SK-N-DZ (cell line): ENCODE data around the gene RXRB.

Source experiments
- DNase-seq: peaks from one replicate; pipeline ENCODE4 v3.0.0-alpha.2; 2015; ENCODE audit warnings: low spot score

Gene RXRB

GRCh38 chr6:33176906-33177305, 23.6 kb downstream of the RXRB start:
- DNase-seq: no peak

DNA sequence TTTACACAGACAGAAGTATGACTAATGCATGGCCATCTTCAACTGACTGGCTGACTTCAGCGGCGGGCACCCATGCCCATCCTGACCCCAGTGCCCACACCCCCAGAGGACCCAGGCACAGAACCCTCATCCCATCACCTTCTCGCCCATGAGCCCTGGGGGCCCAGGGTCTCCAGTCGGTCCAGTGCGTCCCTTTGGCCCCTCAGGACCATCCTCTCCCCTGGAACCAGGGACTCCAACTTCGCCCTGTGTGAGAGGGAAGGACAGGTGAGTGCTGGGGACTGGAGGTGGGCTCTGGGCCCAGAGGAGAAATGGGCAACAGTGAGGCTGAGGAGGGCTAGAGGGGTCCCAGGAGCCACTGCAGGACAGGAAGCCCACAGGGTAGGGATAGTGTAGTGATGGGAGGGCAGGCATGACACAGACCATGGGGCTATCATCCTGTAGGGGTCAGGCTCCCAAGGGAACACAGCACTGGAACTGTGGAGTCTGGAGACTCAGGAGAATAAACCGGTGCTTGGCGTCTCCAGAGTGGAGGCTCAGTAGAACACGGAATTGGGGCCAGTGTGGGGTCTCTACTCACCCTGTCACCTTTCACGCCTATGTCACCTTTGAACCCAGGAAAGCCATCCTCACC, 24.9 kb downstream of the RXRB start:
- no peak for DNase-seq

GRCh38 chr6:33174784-33175183, 25.7 kb downstream of the RXRB start:
- DNase-seq: no peak

DNA sequence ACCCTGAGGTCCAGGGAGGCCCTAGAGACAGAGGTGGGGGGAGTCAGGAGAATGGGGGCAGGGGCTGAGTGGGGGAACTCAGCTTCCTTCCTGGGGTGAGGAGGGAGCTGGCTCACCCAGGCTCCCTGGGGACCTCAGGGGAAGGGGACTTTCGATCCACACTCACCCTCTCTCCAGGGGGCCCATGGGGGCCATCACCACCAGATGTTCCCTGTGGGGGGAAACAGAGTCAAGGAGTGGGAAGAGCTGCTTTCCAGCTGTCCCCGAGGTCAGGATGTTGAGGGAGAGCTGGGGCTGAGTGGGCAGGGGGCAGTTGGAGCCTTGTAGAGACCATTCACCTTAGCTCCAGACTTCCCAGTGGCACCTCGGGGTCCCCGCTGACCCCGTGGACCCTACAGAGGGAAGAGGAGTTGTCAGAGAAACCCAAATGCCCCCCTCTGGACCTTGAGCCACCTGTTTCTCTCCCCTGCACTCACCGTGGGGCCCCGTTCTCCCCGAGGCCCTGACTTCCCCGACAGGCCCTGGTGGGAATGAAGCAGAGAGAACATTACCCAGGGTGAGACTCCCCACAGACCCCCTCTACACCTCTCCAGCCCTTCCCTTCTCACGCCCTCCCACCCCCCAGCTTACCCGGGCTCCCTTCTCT, 26.8 kb downstream of the RXRB start:
- no peak for DNase-seq

DNA sequence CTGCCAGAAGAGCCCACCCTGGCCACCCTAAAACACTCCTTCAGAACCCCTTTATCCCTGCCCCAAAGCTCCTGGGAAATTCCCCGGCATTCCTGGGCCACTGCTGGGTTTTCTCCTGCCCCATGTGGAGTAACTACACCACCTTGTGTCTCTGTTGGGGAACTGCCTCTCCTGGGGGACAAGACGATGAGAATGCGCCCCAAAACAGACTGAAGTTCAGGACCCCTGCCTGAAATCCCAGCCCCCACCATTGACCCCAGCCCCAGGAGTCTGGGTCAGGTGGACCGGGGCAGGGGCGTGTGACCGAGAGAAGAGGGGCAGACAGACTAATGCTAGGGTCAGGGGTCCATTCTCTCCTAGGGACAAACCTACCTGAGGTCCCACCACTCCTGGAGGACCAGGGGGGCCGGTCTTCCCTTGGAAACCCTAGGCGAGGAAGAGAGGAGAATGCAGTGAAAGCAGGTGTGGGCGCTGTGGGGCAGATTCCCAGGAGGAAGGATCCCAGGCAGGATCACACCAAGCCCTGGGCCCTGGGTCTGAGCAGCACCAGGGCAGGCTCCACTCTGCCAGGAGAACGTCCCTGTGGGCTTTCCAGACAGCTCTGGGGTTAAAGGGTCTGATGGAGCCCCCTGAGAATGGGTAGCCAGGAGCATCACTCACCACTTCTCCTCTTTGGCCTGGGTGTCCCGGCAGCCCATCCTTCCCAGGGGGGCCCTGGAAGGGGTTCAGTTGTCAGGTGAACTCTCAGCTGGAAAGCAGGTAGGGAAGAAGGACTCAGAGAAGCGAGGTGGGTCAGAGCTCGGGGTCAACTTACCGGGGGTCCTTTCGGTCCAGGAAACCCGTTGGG, 27.6 kb downstream of the RXRB start:
- DNase-seq: no peak

GRCh38 chr6:33171880-33172687, 28.4 kb downstream of the RXRB start:
- no peak for DNase-seq

- no peak for DNase-seq
These were observed 29.2 kb downstream of the RXRB start for GRCh38 chr6:33171016-33171879.

DNA sequence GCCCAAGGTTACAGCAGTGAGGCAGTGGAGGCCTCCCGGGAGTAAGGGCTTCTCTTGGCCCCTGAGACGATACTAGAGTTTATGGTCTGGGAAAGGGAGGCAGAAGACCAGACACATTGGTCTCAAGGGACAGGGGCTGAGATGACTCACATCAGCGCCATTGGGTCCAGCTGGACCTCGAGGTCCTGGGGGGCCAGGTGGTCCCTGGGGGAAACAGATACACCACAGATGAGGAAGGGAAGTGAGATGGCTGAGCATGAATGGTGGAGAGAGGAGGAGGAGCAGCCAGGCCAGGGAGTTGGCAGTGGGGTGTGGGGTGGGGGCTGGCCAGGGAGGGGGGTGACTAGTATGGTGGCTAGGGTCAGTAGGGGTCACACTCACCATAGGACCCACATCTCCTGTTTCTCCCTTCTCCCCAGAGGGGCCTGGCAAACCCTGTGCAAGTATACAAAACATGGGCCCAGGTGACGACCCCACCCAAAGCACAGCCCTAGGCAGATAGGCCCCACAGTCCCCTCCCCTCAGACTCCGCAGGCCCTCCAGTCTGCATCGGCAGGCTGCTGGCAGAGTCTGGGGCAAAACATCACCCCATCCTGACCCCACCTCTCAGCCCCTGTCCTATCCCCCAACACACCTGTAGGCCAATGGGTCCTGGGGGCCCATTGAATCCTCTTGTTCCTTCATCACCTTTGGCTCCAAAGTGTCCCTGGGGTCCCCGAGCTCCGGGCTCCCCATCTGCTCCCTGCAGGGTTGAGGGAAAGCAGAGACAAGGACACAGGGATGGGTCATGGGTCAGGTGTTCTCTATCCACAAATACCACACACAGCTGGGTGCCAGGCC, 30.1 kb downstream of the RXRB start:
- DNase-seq: no peak

DNA sequence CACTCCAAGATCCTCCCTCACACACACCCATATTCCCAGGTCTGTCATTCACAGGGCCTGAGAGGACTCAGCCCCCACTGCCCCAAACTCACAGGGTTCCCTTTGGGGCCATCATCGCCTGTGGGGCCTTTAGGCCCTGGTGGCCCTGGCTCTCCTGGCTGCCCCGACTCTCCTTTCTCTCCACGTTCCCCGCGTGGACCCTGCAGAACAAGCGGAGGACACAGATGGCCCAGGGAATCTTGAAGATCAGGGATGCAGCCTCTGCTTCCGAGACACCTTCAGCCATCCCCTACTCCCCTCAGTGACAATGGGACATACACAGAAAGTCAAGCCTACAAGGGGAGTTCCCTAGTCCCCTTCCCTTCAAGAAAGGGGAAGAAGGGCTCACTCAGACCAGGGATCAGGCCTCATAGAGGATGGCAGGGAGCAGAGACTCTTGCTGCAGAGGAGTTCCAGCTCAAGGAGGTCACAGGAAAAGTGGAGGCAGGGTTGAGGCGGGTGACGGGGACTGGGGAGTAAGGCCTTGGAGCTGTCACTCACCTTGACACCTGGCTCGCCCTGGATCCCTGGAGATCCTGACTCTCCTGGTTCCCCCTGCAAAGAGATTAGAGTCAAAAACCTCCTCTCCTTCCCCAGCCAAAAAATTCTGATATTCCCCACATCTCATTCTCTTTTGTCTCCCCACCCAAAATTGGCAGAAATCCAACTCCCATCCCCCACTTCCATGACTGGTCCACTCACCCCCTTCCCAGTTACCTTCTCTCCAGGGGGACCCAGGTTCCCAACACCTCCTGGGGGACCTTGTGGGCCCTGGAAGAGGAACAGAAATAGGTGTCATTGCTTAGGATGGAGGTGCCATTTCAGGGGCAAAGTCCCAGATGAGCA, 30.9 kb downstream of the RXRB start:
- no peak for DNase-seq

GRCh38 chr6:33168639-33169038, 31.8 kb downstream of the RXRB start:
- no peak for DNase-seq

DNA sequence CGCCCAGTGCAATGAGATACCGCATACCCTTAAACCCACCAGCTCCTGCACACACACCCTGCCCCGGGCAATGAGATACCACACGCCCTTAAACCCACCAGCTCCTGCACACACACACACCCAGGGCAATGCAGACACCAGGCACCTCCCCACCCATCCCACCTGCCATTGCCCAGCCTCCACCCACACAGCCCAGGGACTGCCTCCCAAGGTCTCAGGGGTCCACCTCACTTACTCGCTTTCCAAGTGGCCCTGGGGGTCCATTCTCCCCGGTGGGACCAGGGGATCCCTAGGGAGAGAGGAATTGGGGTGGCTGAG, 32.2 kb downstream of the RXRB start:
- DNase-seq: no peak

- DNase-seq: no peak
These were observed 32.8 kb downstream of the RXRB start for GRCh38 chr6:33167374-33168283.

DNA sequence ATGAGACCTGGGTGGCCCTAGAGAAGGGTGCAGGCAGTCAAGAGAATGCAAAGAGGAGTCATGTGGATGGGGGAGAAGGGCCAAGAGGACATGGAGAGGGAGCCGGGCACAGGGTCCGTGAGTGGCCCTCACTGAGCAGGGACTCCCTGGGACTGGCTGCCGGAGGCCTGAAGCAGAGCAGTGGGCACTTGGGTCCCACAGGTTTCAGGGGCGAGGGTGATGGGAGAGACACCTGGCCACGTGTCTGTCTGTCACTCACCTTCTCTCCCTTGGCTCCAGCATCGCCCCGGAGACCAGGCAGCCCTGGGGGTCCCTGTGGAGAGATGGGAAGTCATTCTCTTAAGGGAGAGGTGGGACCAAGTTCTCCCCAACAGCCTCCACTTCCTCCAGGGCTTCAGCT, 33.7 kb downstream of the RXRB start:
- no peak for DNase-seq

- no peak for DNase-seq
These were observed 34.1 kb downstream of the RXRB start for GRCh38 chr6:33166363-33166762.

DNA sequence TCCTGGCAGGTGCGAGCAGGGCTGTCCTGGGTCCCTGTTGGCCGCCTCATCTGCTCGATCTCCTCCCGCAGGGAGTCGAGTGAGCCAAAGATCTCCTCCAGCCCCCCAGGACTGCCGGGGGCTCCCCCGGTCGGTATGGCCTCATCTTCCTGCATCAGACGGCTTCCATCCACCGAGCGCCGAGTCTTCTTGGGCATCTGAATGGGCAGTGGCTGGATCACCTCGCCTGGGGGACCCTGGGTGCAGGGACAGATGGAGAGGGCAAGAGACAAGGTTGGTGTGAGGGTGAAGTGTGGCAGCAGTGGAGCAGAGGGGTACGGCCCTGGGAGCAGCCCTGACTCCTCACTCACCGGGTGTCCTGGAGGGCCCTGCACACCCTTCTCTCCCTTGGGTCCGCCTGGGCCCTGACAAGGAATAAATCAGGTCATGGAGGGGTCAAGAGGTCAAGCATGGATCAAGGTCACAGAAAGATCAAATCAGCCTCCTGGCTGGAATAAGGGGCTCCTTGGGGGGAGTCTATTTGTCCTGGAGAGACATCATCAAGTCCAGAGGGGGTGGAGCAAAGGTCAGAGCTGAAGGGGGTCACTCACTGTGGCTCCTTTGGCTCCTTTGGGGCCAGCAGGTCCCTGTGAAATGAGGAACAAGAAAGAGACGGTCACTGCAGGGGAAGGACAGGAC, 34.7 kb downstream of the RXRB start:
- DNase-seq: no peak

DNA sequence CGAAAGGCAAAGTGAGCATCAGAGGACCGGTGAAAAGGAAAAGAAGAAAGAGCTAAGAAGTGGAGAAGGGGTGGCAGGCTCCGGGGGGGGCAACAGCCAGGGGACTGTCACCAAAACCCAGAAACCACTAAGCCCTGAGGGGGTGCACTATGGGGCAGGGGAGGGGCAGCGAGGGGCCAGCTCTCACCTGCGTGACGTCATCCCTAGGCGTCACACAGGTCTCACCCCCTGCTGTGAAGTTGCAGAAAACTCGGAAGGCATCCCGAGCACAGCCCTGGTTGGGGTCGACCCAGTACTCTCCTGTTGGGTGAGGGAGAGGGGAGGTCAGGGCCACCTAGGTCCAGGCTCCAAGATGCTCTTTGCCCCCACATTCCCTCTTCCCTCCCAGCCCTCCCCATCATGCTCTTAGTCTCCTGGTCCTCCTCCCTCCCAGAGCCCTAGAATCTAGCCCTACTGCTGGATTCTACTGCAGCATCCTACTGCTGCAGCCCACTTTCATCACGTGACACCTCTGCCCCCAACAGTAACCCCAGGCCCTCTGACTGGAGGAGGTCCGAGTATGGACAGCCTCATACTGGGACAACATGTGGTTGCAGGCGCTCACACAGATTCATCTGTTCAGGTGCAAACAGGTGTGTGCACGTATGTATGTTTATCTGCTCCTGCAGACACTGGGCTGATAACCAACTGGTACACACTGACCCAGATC, 35.6 kb downstream of the RXRB start:
- no peak for DNase-seq

- no peak for DNase-seq
These were observed 36.3 kb downstream of the RXRB start for GRCh38 chr6:33164176-33164575.
